Stomach smooth muscle (tissue), 2 donors: Measurements from ENCODE around the gene TSKU.
A peak's percentile ranks its signal among the peaks of the same experiment; 100 is the strongest.
"Not testable (repeated sequence)": the region's sequence is repeated elsewhere in the genome, so short reads cannot be mapped to it uniquely, and the experiment has no call there.

Experiments
- H3K27ac ChIP-seq: one replicate; pipeline ENCODE4 v1.7.0; 2013; ENCODE audit warnings: mild to moderate bottlenecking, low read length, inconsistent platforms
- H3K27me3 ChIP-seq, 2 donors: one replicate each; pipeline ENCODE4 v1.7.0; 2013; ENCODE audit warnings: low read length in 2 of 2; ENCODE audit not compliant: insufficient read depth in 2 of 2, control insufficient read depth in 1 of 2
- H3K36me3 ChIP-seq, 2 donors: one replicate each; pipeline ENCODE4 v1.7.0; 2013; ENCODE audit warnings: low read length in 2 of 2; ENCODE audit not compliant: control insufficient read depth in 2 of 2, insufficient read depth in 2 of 2
- H3K4me1 ChIP-seq: one replicate; pipeline ENCODE4 v1.7.0; 2013; ENCODE audit warnings: low read length; ENCODE audit not compliant: control insufficient read depth, insufficient read depth
- H3K4me3 ChIP-seq, 2 donors: one replicate each; pipeline ENCODE4 v1.7.0; 2013; ENCODE audit warnings: low read length in 2 of 2
- H3K9ac ChIP-seq, 2 donors: one replicate each; pipeline ENCODE4 v1.7.0; 2013; ENCODE audit warnings: low read length in 2 of 2, mild to moderate bottlenecking in 1 of 2
- H3K9me3 ChIP-seq, 2 donors: one replicate each; pipeline ENCODE4 v1.7.0; 2013; ENCODE audit warnings: low read length in 2 of 2; ENCODE audit not compliant: control insufficient read depth in 2 of 2
- donor health status: healthy.
- donor health status: Pancreatic carcinoma.

The TSKU gene

DNA sequence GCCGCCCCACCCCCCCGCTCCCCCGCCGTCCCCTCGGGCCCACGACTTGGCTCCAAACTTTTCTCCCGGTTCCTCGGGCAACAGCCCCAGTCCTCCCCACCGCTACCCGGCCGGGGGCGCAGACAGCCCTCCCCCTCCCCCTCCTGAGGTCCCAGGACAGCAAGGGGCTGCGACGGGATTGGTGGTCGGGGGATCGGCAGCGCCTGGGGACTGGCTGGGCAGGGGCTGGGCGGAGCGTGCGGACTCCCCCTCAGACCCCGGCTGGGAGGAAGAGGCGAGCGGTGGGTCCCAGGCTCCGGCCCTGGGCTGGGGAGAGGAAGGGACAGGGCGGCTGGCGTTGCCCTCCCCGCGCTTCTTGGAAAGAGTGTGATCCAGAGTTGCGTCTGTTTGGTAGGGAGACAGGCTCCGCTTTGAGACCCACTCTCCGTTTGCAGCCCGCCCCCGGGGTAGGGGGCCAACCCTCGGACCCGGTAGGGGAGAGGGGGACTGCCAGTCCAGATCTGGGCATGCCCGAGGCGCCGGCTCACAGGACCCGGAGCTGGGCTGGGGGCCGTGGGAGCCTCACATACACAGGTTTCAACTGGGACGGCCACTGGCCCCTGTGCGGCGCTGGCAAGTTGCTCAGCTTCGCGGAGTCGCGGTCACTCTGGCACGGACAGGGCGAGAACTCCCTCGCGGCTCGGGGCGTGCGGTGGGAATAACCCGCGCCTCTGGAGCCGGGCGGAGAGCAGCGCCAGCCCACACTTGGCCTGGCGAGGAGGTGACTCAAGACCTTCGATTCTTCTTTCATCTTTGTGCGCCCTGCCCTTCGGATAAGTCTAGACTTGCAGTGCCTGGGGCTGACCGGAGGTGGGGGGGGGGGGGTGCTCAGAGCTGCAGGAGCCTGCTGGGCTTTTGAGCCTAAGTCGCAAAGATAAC lies 999 bp downstream of the TSKU start:
- H3K4me1 ChIP-seq: peaks cover 41% of the 10 kb centered on the region
- peak overlapping the region; percentile 29 to 32 for H3K9ac ChIP-seq
- peak overlapping the region; percentile 71 to 83 for H3K4me3 ChIP-seq
- no peaks in the 10 kb centered on the region for H3K36me3 ChIP-seq
- no peaks in the 10 kb centered on the region for H3K27me3 ChIP-seq
- no peak overlapping the region for H3K27ac ChIP-seq
- H3K9me3 ChIP-seq: no peaks in the 10 kb centered on the region

GRCh38 chr11:76785513-76785912 lies 2.4 kb downstream of the TSKU start:
- Histone ChIP-seq H3K9me3 (no peaks in the 10 kb centered on the region), H3K27me3 (no peaks in the 10 kb centered on the region), H3K9ac (no peak overlapping the region), H3K4me3 (peak overlapping the region in 1 of 2 donors; percentile 29), H3K27ac (no peak overlapping the region), H3K4me1 (peaks cover 41% of the 10 kb centered on the region), H3K36me3 (no peaks in the 10 kb centered on the region)

- Histone ChIP-seq H3K9me3 (no peaks in the 10 kb centered on the region), H3K27me3 (no peaks in the 10 kb centered on the region), H3K4me1 (peaks cover 41% of the 10 kb centered on the region), H3K9ac (no peak overlapping the region), H3K27ac (no peak overlapping the region), H3K36me3 (no peaks in the 10 kb centered on the region), H3K4me3 (no peak overlapping the region)
These were observed 2.9 kb downstream of the TSKU start for GRCh38 chr11:76786016-76786415.

GRCh38 chr11:76786441-76787014 lies 3.4 kb downstream of the TSKU start:
- H3K27me3 ChIP-seq: no peaks in the 10 kb centered on the region
- peaks cover 39% of the 10 kb centered on the region for H3K4me1 ChIP-seq
- no peak overlapping the region for H3K9ac ChIP-seq
- H3K4me3 ChIP-seq: peak overlapping the region in 1 of 2 donors; percentile 8
- H3K27ac ChIP-seq: no peak overlapping the region
- no peaks in the 10 kb centered on the region for H3K9me3 ChIP-seq
- H3K36me3 ChIP-seq: no peaks in the 10 kb centered on the region

DNA sequence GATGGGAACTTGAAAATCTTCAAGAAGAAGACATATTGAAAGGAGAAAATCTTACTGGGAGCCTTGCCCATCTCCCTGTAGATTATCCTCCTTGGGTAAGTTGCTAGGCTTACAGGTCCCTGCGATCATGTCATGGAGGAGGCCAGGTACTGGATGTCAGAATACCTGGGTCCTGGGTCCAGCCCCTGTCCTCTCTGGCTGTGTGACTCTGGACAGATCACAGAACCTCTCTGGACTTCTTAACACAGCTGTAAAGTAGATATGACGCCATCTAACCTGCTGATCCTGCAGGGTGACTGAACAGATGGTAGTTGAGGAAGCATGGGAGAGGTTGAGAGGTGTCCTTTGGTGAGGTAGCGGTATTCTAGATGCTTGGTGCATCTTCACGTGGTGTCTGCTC lies 4.1 kb downstream of the TSKU start:
- Histone ChIP-seq H3K4me3 (no peak overlapping the region), H3K9me3 (no peaks in the 10 kb centered on the region), H3K9ac (no peak overlapping the region), H3K27me3 (no peaks in the 10 kb centered on the region), H3K4me1 (peaks cover 39% of the 10 kb centered on the region), H3K27ac (no peak overlapping the region), H3K36me3 (no peaks in the 10 kb centered on the region)

GRCh38 chr11:76787911-76788596 lies 4.9 kb downstream of the TSKU start:
- no peak overlapping the region for H3K27ac ChIP-seq
- peaks cover 38% of the 10 kb centered on the region for H3K4me1 ChIP-seq

GRCh38 chr11:76788661-76789442 lies 5.7 kb downstream of the TSKU start:
- no peak overlapping the region for H3K9ac ChIP-seq
- peaks cover 39% of the 10 kb centered on the region for H3K4me1 ChIP-seq
- H3K36me3 ChIP-seq: no peaks in the 10 kb centered on the region
- H3K4me3 ChIP-seq: no peak overlapping the region
- no peaks in the 10 kb centered on the region for H3K27me3 ChIP-seq
- H3K27ac ChIP-seq: no peak overlapping the region
- no peaks in the 10 kb centered on the region for H3K9me3 ChIP-seq

More at GRCh38 chr11:76787911-76788596, 4.9 kb downstream of the TSKU start:
- no peak overlapping the region for H3K4me3 ChIP-seq
- H3K9ac ChIP-seq: no peak overlapping the region
- H3K36me3 ChIP-seq: no peaks in the 10 kb centered on the region
- no peaks in the 10 kb centered on the region for H3K27me3 ChIP-seq
- no peaks in the 10 kb centered on the region for H3K9me3 ChIP-seq

- Histone ChIP-seq H3K36me3 (no peaks in the 10 kb centered on the region), H3K4me3 (no peak overlapping the region), H3K27me3 (no peaks in the 10 kb centered on the region), H3K4me1 (peaks cover 34% of the 10 kb centered on the region), H3K9me3 (no peaks in the 10 kb centered on the region), H3K9ac (no peak overlapping the region), H3K27ac (no peak overlapping the region)
These were observed 6.2 kb downstream of the TSKU start for GRCh38 chr11:76789443-76789719.

GRCh38 chr11:76790251-76790650 lies 7.1 kb downstream of the TSKU start:
- H3K4me3 ChIP-seq: no peak overlapping the region
- H3K9ac ChIP-seq: no peak overlapping the region
- peaks cover 27% of the 10 kb centered on the region for H3K4me1 ChIP-seq
- H3K27me3 ChIP-seq: no peaks in the 10 kb centered on the region
- no peak overlapping the region for H3K27ac ChIP-seq
- no peaks in the 10 kb centered on the region for H3K9me3 ChIP-seq
- H3K36me3 ChIP-seq: no peaks in the 10 kb centered on the region

DNA sequence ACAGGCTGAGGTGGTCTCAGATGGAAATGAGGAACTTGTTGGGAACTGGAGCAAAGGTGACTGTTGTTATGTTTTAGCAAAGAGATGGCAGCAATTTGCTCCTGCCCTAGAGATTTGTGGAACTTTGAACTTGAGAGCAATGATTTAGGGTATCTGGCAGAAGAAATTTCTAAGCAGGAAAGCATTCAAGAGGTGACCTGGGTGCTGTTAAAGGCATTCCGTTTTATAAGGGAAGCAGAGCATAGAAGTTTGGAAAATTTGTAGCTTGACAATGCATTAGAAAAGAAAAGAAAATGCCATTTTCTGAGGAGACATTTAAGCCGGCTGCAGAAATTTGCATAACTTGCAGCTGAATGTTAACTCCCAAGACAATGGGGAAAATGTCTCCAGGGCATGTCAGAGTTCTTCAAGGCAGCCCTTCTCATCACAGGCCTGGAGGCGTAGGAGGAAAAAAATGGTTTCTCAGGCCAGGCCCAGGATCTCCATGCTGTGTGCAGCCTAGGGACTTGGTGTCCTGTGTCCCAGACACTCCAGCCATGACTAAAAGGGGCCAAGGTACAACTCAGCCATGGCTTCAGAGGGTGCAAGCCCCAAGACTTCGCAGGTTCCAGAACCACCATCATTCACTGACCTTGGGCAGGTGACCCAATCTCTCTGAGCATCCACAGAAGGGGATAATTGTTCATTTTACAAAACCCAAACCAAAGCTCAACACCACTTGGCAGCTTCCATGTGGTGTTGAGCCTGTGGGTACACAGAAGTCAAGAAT lies 8.0 kb downstream of the TSKU start:
- not testable (repeated sequence) for H3K4me3 ChIP-seq, H3K27me3 ChIP-seq, H3K9me3 ChIP-seq, H3K9ac ChIP-seq, H3K36me3 ChIP-seq, H3K27ac ChIP-seq
- H3K4me1 ChIP-seq: peaks cover 22% of the 10 kb centered on the region
